Neuron (in vitro differentiated cells): ENCODE results near the gene NUFIP1.
"Not testable (repeated sequence)": the region's sequence is repeated elsewhere in the genome, so short reads cannot be mapped to it uniquely, and the experiment has no call there.

Source experiments
- H2AFZ ChIP-seq: one replicate; pipeline ENCODE4 v1.6.1; 2013; ENCODE audit warnings: low read depth, mild to moderate bottlenecking, inconsistent platforms, low read length, moderate library complexity
- H3K27me3 ChIP-seq: one replicate; pipeline ENCODE4 v1.6.1; 2013; ENCODE audit warnings: low read length; ENCODE audit not compliant: insufficient read depth
- H3K36me3 ChIP-seq: one replicate; pipeline ENCODE4 v1.6.1; 2013; ENCODE audit warnings: low read length; ENCODE audit not compliant: insufficient read depth
- H3K4me1 ChIP-seq: one replicate; pipeline ENCODE4 v1.6.1; 2013; ENCODE audit warnings: low read length; ENCODE audit not compliant: insufficient read depth
- H3K4me3 ChIP-seq: 2 replicates; pipeline ENCODE4 v1.5.1; 2013; ENCODE audit warnings: mild to moderate bottlenecking, low read length, moderate library complexity
- H3K9me3 ChIP-seq: one replicate; pipeline ENCODE4 v1.6.1; 2013; ENCODE audit warnings: low read length

The NUFIP1 gene

DNA sequence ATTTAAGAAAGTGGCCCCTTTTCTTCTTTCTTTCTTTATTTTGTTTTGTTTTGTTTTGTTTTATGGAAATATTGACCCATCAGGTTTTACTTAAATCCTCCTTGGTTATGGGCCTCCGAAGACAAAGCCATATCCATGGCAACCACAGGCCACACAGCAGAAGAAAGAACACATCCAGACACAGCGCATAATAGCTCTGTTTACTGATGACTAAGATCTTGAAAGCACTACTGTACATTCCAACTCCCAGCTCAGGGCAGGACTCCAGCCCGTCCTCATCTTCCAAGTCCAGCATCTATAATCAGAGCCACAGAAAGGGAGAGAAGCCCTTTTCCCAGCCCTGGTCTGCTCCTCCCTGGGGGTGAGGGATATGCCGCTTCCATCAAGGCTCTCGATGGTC, 84.3 kb downstream of the NUFIP1 start:
- Histone ChIP-seq H3K27me3 (no peaks in the 10 kb centered on the region), H3K9me3 (no peaks in the 10 kb centered on the region), H3K4me1 (peaks cover 68% of the 10 kb centered on the region), H2AFZ (no peak overlapping the region), H3K36me3 (no peaks in the 10 kb centered on the region), H3K4me3 (no peak overlapping the region)

DNA sequence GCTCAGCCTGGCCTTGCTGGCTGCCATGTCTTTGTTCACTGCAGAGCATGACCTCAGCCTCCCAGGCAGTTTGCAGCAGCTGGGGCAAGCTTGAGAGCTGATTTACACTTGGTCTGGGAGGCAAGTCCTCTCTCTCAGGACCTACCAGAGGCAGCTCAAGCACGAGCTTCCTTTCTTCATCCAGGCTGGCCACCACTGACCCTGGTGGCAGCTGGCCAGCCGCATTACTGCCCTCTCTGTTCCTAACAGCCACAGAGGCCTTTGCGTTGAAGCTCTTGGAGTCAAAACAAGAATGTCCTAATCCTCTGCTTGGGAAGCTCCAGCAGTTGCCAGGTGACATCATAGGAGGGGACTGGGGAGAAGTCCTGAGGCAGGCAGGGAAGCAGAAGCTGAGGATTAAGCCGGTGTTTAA, 85.7 kb downstream of the NUFIP1 start:
- Histone ChIP-seq H2AFZ (no peak overlapping the region), H3K4me3 (no peak overlapping the region), H3K27me3 (no peaks in the 10 kb centered on the region), H3K4me1 (peaks cover 64% of the 10 kb centered on the region), H3K36me3 (no peaks in the 10 kb centered on the region), H3K9me3 (no peaks in the 10 kb centered on the region)

DNA sequence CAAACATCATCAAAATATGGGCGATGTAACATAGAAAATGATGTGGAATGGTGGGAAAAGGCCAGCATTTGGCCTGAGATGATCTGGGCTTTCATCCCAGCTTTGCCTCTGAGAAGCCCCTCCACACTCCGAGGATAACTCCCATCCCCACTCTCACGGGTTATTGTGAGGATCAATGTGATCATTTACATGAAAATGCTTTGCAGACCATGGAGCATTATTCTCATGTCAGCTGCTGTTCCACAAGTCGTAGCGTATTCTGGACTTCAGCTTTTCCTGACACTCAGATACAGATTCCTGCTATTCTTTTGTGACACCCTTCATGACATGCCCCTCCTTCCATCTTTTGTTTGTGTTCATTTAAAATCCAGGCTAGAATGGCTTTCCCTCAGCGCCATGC, 86.5 kb downstream of the NUFIP1 start:
- Histone ChIP-seq H3K9me3 (no peaks in the 10 kb centered on the region), H3K4me3 (no peak overlapping the region), H3K4me1 (peaks cover 64% of the 10 kb centered on the region)

DNA sequence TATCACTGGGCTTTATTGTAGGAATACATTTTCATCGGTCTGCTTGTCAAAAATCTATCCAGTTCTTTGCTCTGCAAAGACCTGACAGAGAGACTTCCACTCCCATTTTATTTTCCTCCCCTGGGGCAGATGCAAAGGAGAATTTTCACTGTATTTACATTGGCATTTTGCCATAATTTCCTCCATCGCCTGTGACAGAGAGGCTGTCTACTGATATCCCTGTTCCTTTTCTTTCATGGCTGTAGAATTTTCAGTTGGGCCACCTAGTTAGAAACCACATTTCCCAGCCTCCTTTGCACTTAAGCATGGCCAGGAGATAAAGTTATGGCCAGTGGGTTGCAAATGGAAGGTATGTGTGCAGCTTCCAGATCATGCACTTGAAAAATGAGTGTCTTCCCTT, 89.3 kb downstream of the NUFIP1 start:
- Histone ChIP-seq H3K36me3 (no peaks in the 10 kb centered on the region), H3K27me3 (no peaks in the 10 kb centered on the region), H3K9me3 (no peaks in the 10 kb centered on the region), H3K4me1 (peaks cover 39% of the 10 kb centered on the region), H2AFZ (no peak overlapping the region), H3K4me3 (no peak overlapping the region)

More for the DNA sequence above, 86.5 kb downstream of the NUFIP1 start:
- Histone ChIP-seq H3K27me3 (no peaks in the 10 kb centered on the region), H2AFZ (no peak overlapping the region), H3K36me3 (no peaks in the 10 kb centered on the region)

DNA sequence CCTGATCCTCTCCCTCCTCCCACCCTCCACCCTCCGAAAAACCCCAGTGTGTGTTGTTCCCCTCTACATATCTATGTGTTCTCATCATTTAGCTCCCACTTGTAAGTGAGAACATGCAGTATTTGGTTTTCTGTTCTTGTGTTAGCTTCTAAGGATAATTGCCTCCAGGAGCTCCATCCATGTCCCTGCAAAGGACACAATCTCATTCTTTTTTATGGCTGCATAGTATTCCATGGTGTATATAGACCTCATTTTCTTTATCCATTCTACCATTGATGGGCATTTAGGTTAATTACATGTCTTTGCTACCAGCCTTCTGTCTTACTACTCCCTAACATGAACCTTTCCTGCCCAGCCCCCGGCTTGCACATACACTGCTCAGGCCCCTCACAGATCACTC, 91.0 kb downstream of the NUFIP1 start:
- H3K9me3 ChIP-seq, H3K36me3 ChIP-seq, H3K4me3 ChIP-seq, H3K27me3 ChIP-seq, H2AFZ ChIP-seq: not testable (repeated sequence)
- H3K4me1 ChIP-seq, result peaks cover 27% of the 10 kb centered on the region

DNA sequence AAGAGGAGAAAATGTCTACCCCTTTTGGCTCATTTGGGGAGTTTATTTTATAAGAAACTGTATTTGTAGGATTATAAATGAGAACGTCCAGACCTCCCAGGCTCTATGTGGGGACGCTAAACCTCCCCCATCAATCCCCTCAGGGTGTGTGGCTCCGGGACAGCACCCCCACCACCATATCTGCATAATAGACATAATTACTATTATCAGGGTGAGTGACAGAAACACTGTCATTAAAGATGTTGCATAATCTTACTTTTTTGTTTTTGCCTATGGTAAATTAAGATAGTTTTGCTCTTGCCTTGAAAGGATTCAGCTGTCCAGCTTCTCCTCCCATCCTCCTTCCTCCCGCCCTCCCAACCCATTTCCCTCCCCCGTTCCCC, 93.3 kb downstream of the NUFIP1 start:
- H3K9me3 ChIP-seq, result no peaks in the 10 kb centered on the region
- H2AFZ ChIP-seq, result no peak overlapping the region
- no peak overlapping the region for H3K4me3 ChIP-seq
- no peaks in the 10 kb centered on the region for H3K27me3 ChIP-seq
- H3K4me1 ChIP-seq, result peaks cover 5% of the 10 kb centered on the region
- H3K36me3 ChIP-seq, result no peaks in the 10 kb centered on the region

DNA sequence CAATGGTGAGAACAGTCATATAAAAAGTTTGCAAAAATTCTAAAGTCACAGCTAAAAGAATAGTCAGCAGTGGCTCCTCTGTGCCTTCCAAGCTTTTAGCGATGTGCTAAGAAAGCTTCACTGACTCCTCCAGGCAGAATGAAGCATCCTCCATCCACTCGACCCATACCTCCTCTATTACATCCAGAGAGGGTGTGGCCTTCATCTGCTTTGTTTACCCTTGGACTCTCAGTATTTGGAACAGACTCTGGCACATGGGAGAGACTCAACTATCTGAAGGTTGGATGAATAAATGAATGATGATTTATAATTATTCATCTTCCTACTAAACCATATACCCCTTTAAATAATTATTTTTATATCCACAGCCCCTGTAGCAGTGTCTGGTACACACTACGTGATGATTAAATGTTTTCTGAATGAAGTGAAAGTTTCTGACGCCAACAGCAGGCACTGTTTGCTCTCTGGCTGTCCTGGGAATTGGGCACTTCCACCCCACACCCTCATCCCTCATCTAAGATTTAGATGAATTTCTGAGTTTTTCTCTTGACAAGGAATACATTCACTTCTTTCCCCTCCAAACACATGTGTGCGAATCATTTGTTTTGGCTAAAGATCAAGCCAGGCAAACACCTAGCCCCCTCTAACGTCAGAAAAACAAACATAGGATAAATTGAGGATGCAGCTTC, 93.9 kb downstream of the NUFIP1 start:
- H2AFZ ChIP-seq, result no peak overlapping the region

DNA sequence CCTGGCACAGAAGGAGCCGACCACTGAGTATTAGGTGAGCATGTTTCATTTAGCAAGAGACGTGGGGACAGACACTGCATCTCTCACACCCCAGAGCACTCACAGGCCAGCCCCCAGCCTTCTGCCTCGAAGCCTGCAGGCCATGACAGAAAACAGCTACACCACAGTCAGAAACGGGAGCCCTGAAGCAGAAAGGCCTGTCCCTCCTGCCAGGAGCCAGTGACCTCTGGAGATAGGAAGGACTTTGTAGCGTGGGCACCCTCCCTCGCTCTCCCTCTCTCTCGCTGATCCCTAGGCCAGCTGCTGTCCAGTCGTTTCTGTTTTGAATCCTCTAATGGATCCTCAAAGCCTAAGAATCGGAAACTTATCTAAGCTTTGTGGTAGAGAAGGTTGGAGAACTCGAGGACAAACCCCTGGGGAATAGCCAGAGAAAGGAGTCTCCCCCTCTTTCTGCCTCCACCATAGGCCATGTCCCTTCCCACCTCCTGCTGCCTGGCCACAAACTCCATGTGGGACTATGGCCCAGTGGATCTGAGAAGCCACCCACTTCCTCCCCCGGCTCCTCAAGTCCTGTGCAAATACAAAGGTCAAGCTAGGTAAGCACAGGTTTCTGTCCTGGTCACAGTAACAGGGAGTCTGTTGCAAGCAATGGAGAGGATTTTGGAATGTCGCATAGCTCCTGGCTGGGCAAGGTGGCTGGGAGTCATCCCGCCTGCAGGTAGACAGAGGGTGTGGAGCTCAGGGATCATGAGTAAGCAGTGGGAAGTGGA, 95.1 kb downstream of the NUFIP1 start:
- Histone ChIP-seq H2AFZ (no peak overlapping the region), H3K36me3 (no peaks in the 10 kb centered on the region), H3K4me1 (peaks cover 5% of the 10 kb centered on the region), H3K4me3 (no peak overlapping the region), H3K27me3 (no peaks in the 10 kb centered on the region), H3K9me3 (no peaks in the 10 kb centered on the region)

More for the DNA sequence above, 93.9 kb downstream of the NUFIP1 start:
- H3K9me3 ChIP-seq, result no peaks in the 10 kb centered on the region
- H3K4me3 ChIP-seq, result no peak overlapping the region
- H3K27me3 ChIP-seq, result no peaks in the 10 kb centered on the region
- no peaks in the 10 kb centered on the region for H3K36me3 ChIP-seq
- peaks cover 5% of the 10 kb centered on the region for H3K4me1 ChIP-seq
